HG02852 (cell line): ENCODE measurements around the gene TRIM9.

Experiments used
- ATAC-seq: cut with Tn5 transposase; IDR thresholded peaks from one replicate; pipeline ENCODE4 v1.9.1; 2021; ENCODE audit warnings: mild to moderate bottlenecking, moderate library complexity; ENCODE audit not compliant: unreplicated experiment

Gene TRIM9

DNA sequence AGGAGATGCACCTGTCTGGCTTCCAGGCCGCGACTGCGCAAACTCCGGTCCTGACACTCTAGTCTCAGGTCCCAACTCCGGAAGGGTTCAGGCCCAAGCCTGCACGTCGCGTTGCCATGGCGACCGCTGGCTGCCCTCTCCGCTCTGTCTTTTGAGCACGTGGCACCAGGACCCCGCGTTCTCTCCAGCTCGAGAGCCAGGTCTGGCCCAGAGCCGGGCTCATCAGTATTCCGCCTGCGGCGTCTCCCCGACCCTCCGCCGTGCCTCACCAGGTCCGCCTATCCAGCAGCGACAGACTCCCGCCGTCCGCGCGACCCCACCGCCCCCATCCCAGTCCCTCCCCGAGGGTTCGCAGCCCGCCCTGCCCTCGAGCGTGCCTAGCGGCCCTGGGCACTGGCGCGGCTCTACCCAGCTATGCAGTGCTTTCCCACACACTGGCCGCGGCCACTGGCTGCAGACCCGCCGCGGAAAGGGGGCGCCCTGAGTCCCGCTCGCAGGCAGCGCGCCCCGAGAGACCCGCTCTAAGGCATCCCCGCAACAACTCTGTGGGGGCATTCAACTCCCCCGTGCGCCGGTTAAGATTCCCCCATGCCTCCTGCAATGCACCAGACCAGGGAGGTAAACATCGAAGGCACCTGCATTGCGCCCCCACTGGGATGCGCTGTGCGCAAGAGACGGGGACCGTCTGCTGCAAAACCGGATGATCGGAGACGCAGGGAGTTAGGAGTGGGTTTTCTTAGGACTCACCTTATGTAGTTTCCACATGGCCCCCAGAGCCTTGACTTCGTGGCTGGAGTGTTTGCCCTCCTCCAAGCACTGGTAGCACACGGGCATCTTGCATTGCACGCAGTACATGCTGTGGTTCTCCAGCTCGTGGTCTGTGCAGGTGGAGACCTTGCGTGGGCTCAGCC lies 1.3 kb downstream of the TRIM9 start:
- no peak for ATAC-seq

DNA sequence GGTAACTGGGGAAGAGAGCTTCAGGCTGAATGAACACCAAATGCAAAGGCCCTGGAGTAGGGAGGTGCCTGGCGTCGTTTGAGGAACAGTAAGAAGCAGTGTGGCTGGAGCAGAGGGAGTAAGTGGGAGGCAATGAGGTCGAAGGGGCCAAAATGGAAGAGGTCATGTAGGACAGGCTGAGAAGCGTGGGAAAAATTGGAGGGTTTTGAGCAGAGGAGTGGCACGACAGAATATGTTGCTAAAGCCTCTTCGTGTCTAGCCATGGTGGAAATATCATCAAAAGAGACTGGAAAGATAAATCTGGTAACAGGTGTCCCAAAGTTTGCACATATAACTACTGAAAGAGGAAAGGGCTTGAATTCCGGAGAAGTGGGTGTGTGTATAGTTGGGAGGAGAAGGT lies 1.9 kb downstream of the TRIM9 start:
- ATAC-seq: no peak

GRCh38 chr14:51089278-51089677 lies 5.6 kb downstream of the TRIM9 start:
- ATAC-seq: no peak

DNA sequence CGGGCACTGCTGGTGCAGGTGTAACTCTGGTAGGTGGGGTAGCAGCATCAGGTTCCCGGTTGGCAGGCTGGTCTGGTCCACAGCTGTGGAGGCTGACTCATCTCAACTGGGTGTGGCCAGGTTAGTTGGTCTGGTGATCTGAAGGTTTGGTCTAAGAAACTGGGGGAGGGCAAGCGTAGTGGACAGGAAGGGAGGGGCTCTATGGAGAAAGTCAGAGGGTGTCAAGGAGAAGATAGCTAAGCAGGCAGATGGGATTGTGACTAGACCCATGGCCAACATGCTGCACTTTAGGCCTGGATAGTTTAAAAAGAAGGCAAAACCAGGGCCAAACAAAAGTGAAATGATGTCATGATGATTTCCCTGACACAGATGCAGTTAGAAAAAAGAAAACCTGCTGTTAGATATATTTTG lies 7.9 kb downstream of the TRIM9 start:
- no peak for ATAC-seq

GRCh38 chr14:51086044-51086443 lies 8.9 kb downstream of the TRIM9 start:
- no peak for ATAC-seq

DNA sequence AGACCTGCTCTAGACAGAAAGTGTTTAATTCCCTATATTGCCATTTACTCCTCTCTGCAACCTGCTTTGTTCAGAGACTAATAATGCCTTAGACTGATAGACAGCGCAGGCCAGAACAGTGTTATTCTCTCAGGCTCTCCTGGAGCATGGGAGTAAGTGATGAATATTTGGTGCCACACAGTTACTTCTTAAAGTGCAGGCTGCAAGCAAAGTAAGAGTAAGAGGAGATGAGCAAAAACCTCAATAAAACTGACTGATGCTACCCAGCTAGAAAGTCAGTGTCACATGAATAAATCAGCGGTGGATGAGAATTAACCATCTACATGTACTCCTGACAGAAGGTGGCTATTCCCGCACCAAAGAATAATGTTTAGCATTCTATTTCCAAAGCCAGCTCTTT lies 9.9 kb downstream of the TRIM9 start:
- ATAC-seq: no peak

GRCh38 chr14:51084507-51084906 lies 10.4 kb downstream of the TRIM9 start:
- no peak for ATAC-seq

- no peak for ATAC-seq
Measured at GRCh38 chr14:51082349-51082748, 12.6 kb downstream of the TRIM9 start.

- no peak for ATAC-seq
Measured at GRCh38 chr14:51081712-51082111, 13.2 kb downstream of the TRIM9 start.

DNA sequence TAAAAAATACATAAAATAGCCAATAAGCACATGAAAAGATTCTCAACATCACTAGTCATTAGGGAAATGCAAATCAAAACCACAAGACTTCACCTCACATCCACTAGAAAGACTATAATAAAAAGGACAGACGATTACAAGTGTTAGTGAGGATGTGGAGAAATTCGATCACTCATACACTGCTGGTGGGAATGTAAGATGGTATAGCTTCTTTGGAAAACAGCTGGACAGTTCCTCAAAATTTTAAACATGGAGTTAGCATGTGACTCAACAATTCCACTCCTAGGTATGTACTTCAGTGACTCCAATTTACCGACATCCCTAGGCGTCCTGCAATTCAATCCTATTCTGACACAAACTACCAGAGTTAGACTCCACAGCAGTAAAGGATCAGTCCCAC lies 13.7 kb downstream of the TRIM9 start:
- ATAC-seq: no peak

DNA sequence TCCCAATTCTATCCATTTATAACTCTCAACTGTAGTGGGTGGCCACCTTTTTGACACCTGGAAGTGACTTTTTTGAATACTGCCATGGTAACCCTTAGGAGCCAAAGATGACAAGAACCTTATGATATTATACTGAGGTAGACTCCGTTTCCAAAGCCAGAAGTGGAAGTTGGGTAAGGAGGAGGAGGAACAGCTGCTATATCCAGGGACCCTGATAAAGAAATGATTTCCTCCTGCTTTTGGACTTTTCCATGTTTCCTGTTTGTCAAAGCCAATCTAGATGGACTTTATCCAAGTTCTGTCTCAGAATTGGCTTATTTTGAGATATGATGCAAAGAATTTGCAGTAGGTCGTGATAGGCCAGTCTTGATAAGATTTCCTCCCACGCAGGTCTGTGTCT lies 14.3 kb downstream of the TRIM9 start:
- ATAC-seq: no peak

DNA sequence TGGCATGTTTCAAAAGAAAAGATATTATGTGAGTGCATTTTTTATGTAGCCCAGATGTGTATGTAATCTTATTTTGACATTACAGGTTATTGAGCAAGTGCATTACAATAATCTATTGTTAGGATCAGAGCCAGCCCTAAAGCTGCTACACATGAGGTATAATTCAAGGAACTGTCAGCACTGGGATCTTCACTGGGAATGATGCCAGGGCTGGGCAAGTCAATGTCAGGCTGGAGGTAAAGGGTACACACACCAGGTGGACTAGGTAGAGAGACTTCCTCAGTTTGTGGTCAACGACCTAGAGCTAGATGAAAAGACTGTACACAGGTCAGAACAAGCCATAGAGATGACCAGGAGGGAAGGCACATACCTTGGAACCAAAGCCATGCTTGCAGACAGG lies 15.4 kb downstream of the TRIM9 start:
- ATAC-seq: no peak

DNA sequence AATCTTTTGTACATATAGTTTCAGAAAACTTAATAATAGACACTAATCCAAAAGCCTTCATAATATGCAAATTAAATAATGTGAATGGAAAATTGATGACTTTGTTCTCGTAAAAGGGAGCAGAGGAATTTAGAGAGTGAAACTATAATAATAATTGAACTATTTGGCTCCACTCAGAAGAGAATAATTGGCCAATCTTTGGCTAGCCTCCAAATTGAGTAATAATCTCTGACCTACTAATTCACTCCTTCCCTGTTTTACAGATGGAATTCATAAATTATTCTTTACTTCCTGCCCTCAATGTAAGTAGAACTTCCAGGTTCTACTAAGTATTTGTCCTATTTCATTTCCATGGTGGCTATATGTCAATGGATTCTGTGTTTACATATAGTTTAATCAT lies 15.8 kb downstream of the TRIM9 start:
- no peak for ATAC-seq

GRCh38 chr14:51074701-51075385 lies 20.1 kb downstream of the TRIM9 start:
- ATAC-seq: no peak

GRCh38 chr14:51073731-51074130 lies 21.2 kb downstream of the TRIM9 start:
- ATAC-seq: no peak

DNA sequence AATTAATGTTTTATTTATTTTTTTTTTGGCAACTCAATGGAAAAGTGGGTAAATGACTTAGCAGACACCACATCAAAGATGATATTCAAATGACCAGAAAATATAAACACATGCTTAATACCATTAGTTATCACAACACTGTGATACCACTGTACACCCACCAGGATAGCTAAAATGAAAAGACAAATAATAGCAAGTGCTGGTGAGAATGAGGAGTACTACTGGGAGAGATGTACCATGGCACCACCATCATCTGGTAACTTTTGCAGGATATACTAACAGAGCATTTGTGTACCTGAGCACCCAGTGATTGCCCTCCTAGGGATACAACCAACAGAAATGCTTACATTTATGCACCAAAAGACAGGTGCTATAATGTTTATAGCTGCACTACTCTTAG lies 21.9 kb downstream of the TRIM9 start:
- ATAC-seq: no peak

GRCh38 chr14:51071857-51072256 lies 23.0 kb downstream of the TRIM9 start:
- no peak for ATAC-seq

GRCh38 chr14:51070726-51071125 lies 24.2 kb downstream of the TRIM9 start:
- no peak for ATAC-seq

- no peak for ATAC-seq
Measured at GRCh38 chr14:51069055-51069454, 25.9 kb downstream of the TRIM9 start.

GRCh38 chr14:51068268-51068667 lies 26.6 kb downstream of the TRIM9 start:
- ATAC-seq: no peak

- ATAC-seq: no peak
Measured at GRCh38 chr14:51067295-51067694, 27.6 kb downstream of the TRIM9 start.

DNA sequence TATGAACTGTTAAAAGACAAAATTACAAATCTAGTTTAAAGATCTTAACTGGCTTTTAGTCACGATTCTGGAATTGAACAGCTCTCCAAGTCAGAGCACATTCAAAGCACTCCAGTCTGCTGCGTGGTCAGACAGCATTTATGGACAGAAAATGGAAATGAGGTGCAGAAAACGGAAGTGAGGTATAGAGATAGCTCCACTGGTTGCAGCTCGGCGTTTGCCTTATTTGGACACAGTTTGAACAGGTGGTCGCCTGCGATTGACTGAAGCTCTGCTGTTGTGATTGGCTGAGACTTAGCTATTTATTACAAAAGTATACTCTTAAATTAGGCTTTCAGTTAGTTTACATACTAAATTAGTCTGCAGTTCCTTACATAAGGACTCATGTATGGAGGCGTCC lies 28.3 kb downstream of the TRIM9 start:
- no peak for ATAC-seq
